Stimulated activated CD8-positive, alpha-beta memory T cell treated with anti-CD3 and anti-CD28 coated beads, Interleukin-7, amount 100 ng/mL, for 1 hour (primary cell): ENCODE results near the gene ADORA2B.
"Not testable (repeated sequence)": the region's sequence is repeated elsewhere in the genome, so short reads cannot be mapped to it uniquely, and the experiment has no call there.

Experiments used
- DNase-seq, 2 donors: peaks; one replicate each; pipeline ENCODE4 v3.0.0-alpha.2; 2020; ENCODE audit warnings: low read depth in 2 of 2

ADORA2B gene

GRCh38 chr17:15954222-15954621 lies 9.3 kb downstream of the ADORA2B start:
- DNase-seq: no peak

DNA sequence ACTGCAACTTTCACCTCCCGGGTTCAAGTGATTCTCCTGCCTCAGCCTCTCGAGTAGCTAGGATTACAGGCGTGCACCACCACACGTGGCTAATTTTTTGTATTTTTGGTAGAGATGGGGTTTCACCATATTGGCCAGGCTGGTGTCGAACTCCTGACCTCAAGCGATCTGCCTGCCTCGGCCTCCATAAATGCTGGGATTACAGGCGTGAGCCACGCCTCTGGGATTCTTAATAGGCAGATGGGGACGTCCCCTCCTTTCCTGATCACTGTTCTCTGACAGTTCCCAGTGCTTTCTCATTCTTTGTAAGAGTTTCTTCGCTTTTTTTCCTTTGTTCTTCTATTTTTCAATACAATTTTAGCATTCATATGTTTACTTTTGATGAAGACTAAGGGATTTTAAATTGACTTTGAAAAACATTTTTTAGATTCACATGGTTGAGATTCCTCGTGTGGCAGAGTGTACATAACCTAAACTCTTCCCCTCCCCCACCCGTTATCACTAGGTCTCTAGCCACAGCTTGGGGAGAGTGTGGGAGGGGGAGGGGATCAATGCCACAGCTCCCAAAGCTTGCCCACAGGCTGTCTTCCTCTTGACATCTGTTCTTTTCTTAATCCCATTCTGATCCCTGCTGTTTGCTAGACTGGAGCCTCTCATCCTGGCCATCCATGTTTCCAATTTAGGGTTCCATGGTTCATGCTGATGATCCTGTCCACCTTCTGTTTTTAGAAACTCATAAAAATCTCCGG lies 11.0 kb downstream of the ADORA2B start:
- DNase-seq: no peak

GRCh38 chr17:15957206-15957605 lies 12.3 kb downstream of the ADORA2B start:
- no peak for DNase-seq

GRCh38 chr17:15957608-15958307 lies 12.8 kb downstream of the ADORA2B start:
- DNase-seq: no peak

DNA sequence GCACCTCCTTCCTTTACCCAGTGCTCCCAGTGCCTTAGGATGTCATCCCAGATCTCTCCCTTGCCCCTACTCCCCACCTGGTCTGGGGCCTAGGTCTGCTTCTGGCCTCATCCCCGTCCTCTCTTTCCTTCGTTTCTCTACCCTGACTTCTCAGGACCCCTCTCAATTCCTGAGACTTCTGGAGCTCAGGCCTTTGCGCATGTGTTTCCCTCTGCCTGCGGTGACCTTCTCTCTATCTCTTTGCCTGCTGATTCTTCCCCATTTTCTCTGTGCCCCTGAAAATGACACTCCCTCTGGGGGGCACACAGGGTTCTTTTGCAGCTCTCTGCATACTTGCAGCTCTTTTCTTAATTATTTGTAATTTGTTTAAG lies 13.5 kb downstream of the ADORA2B start:
- no peak for DNase-seq

DNA sequence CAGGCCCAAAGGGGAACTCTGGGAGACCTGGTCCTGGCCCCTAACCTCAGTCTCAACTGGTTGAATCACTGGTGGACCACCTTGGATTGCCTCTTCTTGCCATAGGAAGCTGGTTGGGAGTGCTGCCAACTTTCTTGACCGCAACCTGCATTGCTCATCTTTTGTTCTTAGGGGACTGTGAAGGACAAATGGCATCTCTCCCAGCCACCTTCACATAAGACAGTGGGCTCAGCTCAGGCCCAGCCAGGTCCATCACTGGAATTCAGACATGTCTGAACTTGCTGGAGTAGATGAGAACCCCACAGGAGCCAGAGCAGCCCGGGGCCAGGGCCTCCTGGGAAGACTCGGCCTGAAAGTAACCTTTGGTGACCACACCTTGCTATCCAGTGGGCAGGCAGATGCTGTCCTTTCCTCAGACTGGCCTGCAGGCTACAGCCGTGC lies 18.8 kb downstream of the ADORA2B start:
- DNase-seq: no peak

- no peak for DNase-seq
These were observed 20.6 kb downstream of the ADORA2B start for GRCh38 chr17:15965528-15965927.

DNA sequence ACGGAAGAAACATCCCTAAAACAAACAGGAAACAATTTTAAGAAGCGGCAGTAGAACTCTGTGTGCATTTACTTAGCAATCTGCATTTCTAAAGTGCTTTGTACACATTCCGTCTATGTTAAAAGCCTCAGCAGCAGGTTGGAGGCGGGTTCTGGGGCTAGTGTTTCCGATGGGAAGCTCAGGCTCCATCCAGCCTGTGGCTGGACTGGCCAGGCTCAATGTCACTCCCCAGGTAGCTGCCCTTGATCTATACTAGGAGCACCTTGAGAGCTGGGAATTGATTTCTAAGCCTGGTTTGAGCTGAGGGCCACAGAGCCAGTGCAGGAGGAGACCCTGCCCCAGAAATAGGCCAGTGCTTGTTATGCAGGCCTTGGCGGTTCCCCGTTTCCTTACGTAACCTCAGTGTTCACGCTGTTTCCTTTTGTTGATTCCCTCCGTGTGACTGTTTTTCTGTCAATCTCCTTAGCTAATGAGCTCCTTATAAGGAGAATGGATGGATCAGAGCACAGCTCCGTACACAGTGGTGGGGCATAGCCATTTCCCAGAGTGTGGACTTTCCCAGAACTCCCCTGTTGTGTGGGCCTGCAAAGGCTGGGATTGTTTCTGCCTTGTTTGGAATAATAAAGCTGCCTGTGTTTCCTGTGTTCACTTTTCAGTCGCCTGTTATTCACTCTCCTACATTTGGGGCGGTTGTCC lies 21.4 kb downstream of the ADORA2B start:
- DNase-seq: no peak

DNA sequence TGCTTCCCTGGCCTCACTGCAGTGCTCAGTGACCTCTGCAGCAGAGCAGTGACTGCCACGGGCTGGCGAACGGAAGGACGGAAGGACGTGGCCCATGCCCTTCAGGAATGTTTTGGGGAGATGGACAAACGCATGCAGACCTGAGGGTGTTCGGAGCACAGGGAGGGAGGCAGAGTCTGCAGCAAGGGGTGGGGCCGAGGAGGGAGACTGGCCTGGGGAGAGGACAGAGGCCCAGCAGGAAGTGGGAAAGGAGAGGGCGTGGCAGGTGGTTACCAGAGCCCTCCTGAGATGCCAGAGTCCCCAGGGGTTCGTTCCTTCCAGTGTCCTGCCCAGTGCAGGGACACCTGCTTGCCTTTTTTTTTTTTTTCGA lies 21.9 kb downstream of the ADORA2B start:
- no peak for DNase-seq

DNA sequence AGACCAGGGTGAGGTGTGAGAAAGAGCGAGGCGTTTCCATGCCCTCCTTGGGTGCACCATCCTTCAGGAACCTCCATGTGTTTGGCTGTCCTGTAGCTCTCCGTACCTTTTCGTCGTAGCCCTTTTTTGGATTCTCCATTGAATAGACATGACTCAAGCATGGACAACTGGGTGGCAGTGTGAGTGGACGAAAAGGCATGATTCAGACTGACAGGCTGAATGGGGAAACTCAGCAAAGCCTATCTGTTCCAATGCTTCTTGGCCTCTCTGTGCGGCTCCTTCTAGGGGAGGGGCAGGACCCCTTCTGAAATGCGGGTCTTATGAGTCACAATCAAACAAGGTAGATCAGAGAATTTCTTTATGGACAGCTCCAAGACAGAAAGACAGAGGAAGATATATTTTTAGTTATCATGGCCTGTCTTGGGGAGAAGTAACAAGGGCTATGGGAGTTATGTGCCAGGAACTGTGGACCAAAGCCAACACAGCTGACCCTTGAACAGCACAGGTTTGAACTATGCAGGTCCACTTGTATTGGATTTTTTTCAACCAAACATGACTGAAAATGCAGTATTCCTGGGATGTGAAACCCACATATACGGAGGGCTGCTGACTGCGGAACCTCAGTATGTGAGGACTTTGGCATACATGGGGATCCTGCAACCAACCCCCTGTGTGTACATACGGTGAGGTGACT lies 22.9 kb downstream of the ADORA2B start:
- DNase-seq: no peak

GRCh38 chr17:15969463-15969862 lies 24.5 kb downstream of the ADORA2B start:
- no peak for DNase-seq

- no peak for DNase-seq
These were observed 25.6 kb downstream of the ADORA2B start for GRCh38 chr17:15970500-15970899.

- no peak for DNase-seq
These were observed 26.3 kb downstream of the ADORA2B start for GRCh38 chr17:15971098-15971678.

- DNase-seq: no peak
These were observed 27.0 kb downstream of the ADORA2B start for GRCh38 chr17:15971882-15972281.

GRCh38 chr17:15972497-15972951 lies 27.6 kb downstream of the ADORA2B start:
- no peak for DNase-seq

DNA sequence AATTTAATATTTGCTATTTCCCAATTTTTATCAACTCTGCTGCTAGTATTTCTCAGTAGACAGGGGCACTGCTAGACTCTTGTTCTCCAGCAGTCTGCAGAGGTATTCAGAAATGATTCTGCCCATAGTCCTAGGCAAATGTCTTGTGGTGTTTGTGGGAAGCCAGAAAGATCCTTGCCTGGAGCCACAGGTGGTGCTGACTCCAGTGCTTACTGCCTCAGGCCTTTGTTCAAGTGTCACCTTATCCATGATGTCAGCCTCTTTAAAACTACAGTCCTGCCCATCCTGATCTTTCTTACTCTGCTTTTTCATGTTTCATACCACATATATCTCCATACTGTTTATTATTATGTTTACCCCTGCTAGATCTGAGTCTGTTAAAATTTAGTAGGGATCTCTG lies 28.1 kb downstream of the ADORA2B start:
- DNase-seq: no peak

DNA sequence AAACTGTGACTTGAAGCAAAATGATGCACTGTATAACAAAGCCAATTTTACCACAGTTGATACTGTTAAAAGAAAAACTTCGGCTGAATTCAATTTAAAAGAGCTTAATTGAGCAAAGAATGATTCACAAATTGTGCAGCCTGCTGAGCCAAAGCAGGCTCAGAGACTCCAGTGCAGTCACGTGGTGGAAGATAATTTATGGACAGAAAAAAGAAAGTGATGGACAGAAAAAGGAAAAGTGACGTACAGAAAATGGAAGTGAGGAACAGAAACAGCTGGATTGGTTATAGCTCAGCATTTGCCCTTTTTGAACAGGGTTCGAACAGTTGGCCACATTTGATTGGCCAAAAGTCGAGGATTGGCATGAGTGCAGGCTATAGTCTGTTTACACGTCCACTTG lies 28.9 kb downstream of the ADORA2B start:
- DNase-seq: no peak

DNA sequence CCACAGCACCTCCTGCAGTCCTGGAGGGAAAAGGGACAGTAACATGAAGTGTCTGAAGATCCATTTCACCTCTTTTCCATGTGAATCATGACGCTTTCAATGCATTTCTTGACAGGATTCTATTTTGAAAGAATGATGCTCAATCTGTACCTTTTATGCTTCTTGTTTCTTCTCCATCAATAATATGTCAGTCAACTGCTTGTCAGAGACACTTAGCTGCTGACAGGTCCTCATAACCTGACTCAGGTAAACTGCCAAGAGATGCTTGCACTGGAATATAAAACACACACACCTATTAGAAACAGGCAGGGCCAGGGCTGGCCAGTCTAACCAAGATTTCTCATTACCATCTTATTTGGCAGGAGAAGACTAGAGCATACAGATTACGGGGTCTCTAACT lies 33.0 kb downstream of the ADORA2B start:
- no peak for DNase-seq

DNA sequence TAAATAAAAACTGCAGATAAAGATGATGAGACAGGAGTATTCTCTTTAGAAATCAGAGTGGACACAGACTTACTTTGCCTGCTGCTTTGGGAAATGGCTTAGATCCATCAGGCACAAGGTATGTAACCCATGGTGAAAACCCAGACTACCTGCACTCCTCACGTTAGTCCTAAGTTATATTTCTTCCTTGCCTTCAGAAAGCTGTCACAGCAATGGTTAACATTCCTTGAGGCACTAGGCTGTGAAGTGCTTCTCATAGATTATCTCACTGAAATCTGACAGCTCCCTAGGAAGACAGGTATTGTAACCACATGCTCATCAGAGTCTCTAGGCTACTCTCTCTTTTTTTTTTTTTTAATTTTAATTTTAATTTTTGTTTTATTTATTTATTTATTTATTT lies 33.7 kb downstream of the ADORA2B start:
- no peak for DNase-seq

DNA sequence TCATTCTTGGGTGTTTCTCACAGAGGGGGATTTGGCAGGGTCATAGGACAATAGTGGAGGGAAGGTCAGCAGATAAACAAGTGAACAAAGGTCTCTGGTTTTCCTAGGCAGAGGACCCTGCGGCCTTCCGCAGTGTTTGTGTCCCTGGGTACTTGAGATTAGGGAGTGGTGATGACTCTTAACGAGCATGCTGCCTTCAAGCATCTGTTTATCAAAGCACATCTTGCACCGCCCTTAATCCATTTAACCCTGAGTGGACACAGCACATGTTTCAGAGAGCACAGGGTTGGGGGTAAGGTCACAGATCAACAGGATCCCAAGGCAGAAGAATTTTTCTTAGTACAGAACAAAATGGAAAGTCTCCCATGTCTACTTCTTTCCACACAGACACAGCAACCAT lies 34.1 kb downstream of the ADORA2B start:
- DNase-seq: not testable (repeated sequence)

DNA sequence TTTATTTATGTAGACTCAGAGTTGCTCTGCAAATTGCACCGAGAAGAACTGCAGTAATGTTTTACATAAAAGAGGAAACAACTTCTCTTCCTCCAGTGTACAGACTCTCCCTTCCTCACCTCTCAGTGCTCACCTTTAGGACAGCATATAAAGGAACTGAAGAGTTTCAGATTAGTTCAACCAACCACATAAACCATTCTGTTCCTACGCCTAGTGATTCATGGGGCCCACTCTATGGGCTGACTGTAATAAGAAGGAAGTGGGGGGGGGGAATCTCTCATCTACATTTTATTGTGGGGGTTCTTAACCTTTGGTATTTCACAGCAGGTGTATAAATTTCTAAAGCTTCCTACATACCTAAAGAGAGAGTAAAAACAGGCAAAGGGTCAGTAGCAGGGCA lies 36.3 kb downstream of the ADORA2B start:
- no peak for DNase-seq
